Measurements from ENCODE around the gene MAPK14.

Gene MAPK14

GRCh38 chr6:36113049-36113448 is 85.4 kb downstream of the MAPK14 start:
- Histone ChIP-seq H3K9ac (ENCODE audit: low read depth, low read length) (no peak overlapping the region), H3K9me3 (ENCODE audit: control insufficient read depth, insufficient read depth, low read length) (no peaks in the 10 kb centered on the region), H3K4me1 (ENCODE audit: control insufficient read depth, insufficient read depth, low read length) (peaks cover 2% of the 10 kb centered on the region), H3K27me3 (ENCODE audit: control insufficient read depth, insufficient read depth, low read length) (no peaks in the 10 kb centered on the region), H3K4me3 (ENCODE audit: low read depth, low read length) (no peak overlapping the region), H3K36me3 (ENCODE audit: control insufficient read depth, insufficient read depth, low read length) (peaks cover 3% of the 10 kb centered on the region)

GRCh38 chr6:36113703-36114102 is 86.1 kb downstream of the MAPK14 start:
- H3K27me3 ChIP-seq (ENCODE audit: control insufficient read depth, insufficient read depth, low read length): no peaks in the 10 kb centered on the region
- no peak overlapping the region for H3K4me3 ChIP-seq (ENCODE audit: low read depth, low read length)
- no peak overlapping the region for H3K9ac ChIP-seq (ENCODE audit: low read depth, low read length)
- no peaks in the 10 kb centered on the region for H3K9me3 ChIP-seq (ENCODE audit: control insufficient read depth, insufficient read depth, low read length)
- H3K4me1 ChIP-seq (ENCODE audit: control insufficient read depth, insufficient read depth, low read length): peaks cover 2% of the 10 kb centered on the region
- no peaks in the 10 kb centered on the region for H3K36me3 ChIP-seq (ENCODE audit: control insufficient read depth, insufficient read depth, low read length)

- Histone ChIP-seq H3K4me1 (ENCODE audit: control insufficient read depth, insufficient read depth, low read length) (peaks cover 2% of the 10 kb centered on the region), H3K9ac (ENCODE audit: low read depth, low read length) (no peak overlapping the region), H3K4me3 (ENCODE audit: low read depth, low read length) (no peak overlapping the region), H3K36me3 (ENCODE audit: control insufficient read depth, insufficient read depth, low read length) (no peaks in the 10 kb centered on the region), H3K27me3 (ENCODE audit: control insufficient read depth, insufficient read depth, low read length) (no peaks in the 10 kb centered on the region), H3K9me3 (ENCODE audit: control insufficient read depth, insufficient read depth, low read length) (no peaks in the 10 kb centered on the region)
These were observed 87.3 kb downstream of the MAPK14 start for GRCh38 chr6:36114798-36115408.

- no peak overlapping the region for H3K9ac ChIP-seq (ENCODE audit: low read depth, low read length)
- peaks cover 2% of the 10 kb centered on the region for H3K4me1 ChIP-seq (ENCODE audit: control insufficient read depth, insufficient read depth, low read length)
These were observed 87.8 kb downstream of the MAPK14 start for GRCh38 chr6:36115412-36115811.

GRCh38 chr6:36116066-36116864 is 88.7 kb downstream of the MAPK14 start:
- H3K9ac ChIP-seq (ENCODE audit: low read depth, low read length): no peak overlapping the region
- H3K4me3 ChIP-seq (ENCODE audit: low read depth, low read length): no peak overlapping the region
- H3K27me3 ChIP-seq (ENCODE audit: control insufficient read depth, insufficient read depth, low read length): no peaks in the 10 kb centered on the region
- H3K4me1 ChIP-seq (ENCODE audit: control insufficient read depth, insufficient read depth, low read length): peaks cover 8% of the 10 kb centered on the region
- H3K36me3 ChIP-seq (ENCODE audit: control insufficient read depth, insufficient read depth, low read length): no peaks in the 10 kb centered on the region
- no peaks in the 10 kb centered on the region for H3K9me3 ChIP-seq (ENCODE audit: control insufficient read depth, insufficient read depth, low read length)

More at GRCh38 chr6:36115412-36115811, 87.8 kb downstream of the MAPK14 start:
- Histone ChIP-seq H3K36me3 (ENCODE audit: control insufficient read depth, insufficient read depth, low read length) (no peaks in the 10 kb centered on the region), H3K9me3 (ENCODE audit: control insufficient read depth, insufficient read depth, low read length) (no peaks in the 10 kb centered on the region), H3K4me3 (ENCODE audit: low read depth, low read length) (no peak overlapping the region), H3K27me3 (ENCODE audit: control insufficient read depth, insufficient read depth, low read length) (no peaks in the 10 kb centered on the region)

- Histone ChIP-seq H3K27me3 (ENCODE audit: control insufficient read depth, insufficient read depth, low read length) (no peaks in the 10 kb centered on the region), H3K4me3 (ENCODE audit: low read depth, low read length) (no peak overlapping the region), H3K4me1 (ENCODE audit: control insufficient read depth, insufficient read depth, low read length) (peaks cover 9% of the 10 kb centered on the region), H3K9me3 (ENCODE audit: control insufficient read depth, insufficient read depth, low read length) (no peaks in the 10 kb centered on the region), H3K36me3 (ENCODE audit: control insufficient read depth, insufficient read depth, low read length) (no peaks in the 10 kb centered on the region), H3K9ac (ENCODE audit: low read depth, low read length) (no peak overlapping the region)
These were observed 89.3 kb downstream of the MAPK14 start for GRCh38 chr6:36116943-36117342.

- Histone ChIP-seq H3K4me3 (ENCODE audit: low read depth, low read length) (no peak overlapping the region), H3K36me3 (ENCODE audit: control insufficient read depth, insufficient read depth, low read length) (no peaks in the 10 kb centered on the region), H3K9me3 (ENCODE audit: control insufficient read depth, insufficient read depth, low read length) (no peaks in the 10 kb centered on the region), H3K27me3 (ENCODE audit: control insufficient read depth, insufficient read depth, low read length) (no peaks in the 10 kb centered on the region), H3K9ac (ENCODE audit: low read depth, low read length) (no peak overlapping the region), H3K4me1 (ENCODE audit: control insufficient read depth, insufficient read depth, low read length) (peaks cover 9% of the 10 kb centered on the region)
These were observed 90.3 kb downstream of the MAPK14 start for GRCh38 chr6:36117658-36118549.

- H3K9ac ChIP-seq (ENCODE audit: low read depth, low read length): no peak overlapping the region
- peaks cover 12% of the 10 kb centered on the region for H3K4me1 ChIP-seq (ENCODE audit: control insufficient read depth, insufficient read depth, low read length)
- no peaks in the 10 kb centered on the region for H3K27me3 ChIP-seq (ENCODE audit: control insufficient read depth, insufficient read depth, low read length)
- H3K9me3 ChIP-seq (ENCODE audit: control insufficient read depth, insufficient read depth, low read length): no peaks in the 10 kb centered on the region
- H3K36me3 ChIP-seq (ENCODE audit: control insufficient read depth, insufficient read depth, low read length): no peaks in the 10 kb centered on the region
- H3K4me3 ChIP-seq (ENCODE audit: low read depth, low read length): no peak overlapping the region
These were observed 91.0 kb downstream of the MAPK14 start for GRCh38 chr6:36118550-36119107.

- H3K4me3 ChIP-seq (ENCODE audit: low read depth, low read length): no peak overlapping the region
These were observed 91.6 kb downstream of the MAPK14 start for GRCh38 chr6:36119209-36119608.

GRCh38 chr6:36120018-36120417 is 92.4 kb downstream of the MAPK14 start:
- Histone ChIP-seq H3K9ac (ENCODE audit: low read depth, low read length) (no peak overlapping the region), H3K27me3 (ENCODE audit: control insufficient read depth, insufficient read depth, low read length) (no peaks in the 10 kb centered on the region), H3K9me3 (ENCODE audit: control insufficient read depth, insufficient read depth, low read length) (no peaks in the 10 kb centered on the region), H3K4me3 (ENCODE audit: low read depth, low read length) (no peak overlapping the region), H3K4me1 (ENCODE audit: control insufficient read depth, insufficient read depth, low read length) (peaks cover 10% of the 10 kb centered on the region), H3K36me3 (ENCODE audit: control insufficient read depth, insufficient read depth, low read length) (no peaks in the 10 kb centered on the region)

More at GRCh38 chr6:36119209-36119608, 91.6 kb downstream of the MAPK14 start:
- Histone ChIP-seq H3K9me3 (ENCODE audit: control insufficient read depth, insufficient read depth, low read length) (no peaks in the 10 kb centered on the region), H3K9ac (ENCODE audit: low read depth, low read length) (no peak overlapping the region), H3K36me3 (ENCODE audit: control insufficient read depth, insufficient read depth, low read length) (no peaks in the 10 kb centered on the region), H3K27me3 (ENCODE audit: control insufficient read depth, insufficient read depth, low read length) (no peaks in the 10 kb centered on the region), H3K4me1 (ENCODE audit: control insufficient read depth, insufficient read depth, low read length) (peaks cover 10% of the 10 kb centered on the region)

- Histone ChIP-seq H3K9me3 (ENCODE audit: control insufficient read depth, insufficient read depth, low read length) (no peaks in the 10 kb centered on the region), H3K4me1 (ENCODE audit: control insufficient read depth, insufficient read depth, low read length) (peaks cover 10% of the 10 kb centered on the region), H3K27me3 (ENCODE audit: control insufficient read depth, insufficient read depth, low read length) (no peaks in the 10 kb centered on the region), H3K4me3 (ENCODE audit: low read depth, low read length) (no peak overlapping the region), H3K9ac (ENCODE audit: low read depth, low read length) (no peak overlapping the region), H3K36me3 (ENCODE audit: control insufficient read depth, insufficient read depth, low read length) (no peaks in the 10 kb centered on the region)
These were observed 92.9 kb downstream of the MAPK14 start for GRCh38 chr6:36120539-36120938.
